Fibroblast of lung (primary cell): ENCODE data around the gene NUP58.

Source experiments
- EZH2 ChIP-seq: IDR thresholded peaks from 2 replicates; pipeline ENCODE4 v1.5.1; 2012; ENCODE audit warnings: low read length, control low read depth, mild to moderate bottlenecking; ENCODE audit errors: missing control alignments
- TF ChIP-seq, protein P1 (sequence below), 2 donors: IDR thresholded peaks in 1 of 2; conservative IDR thresholded peaks in 1 of 2; 1 replicate in 1 of 2; 2 replicates in 1 of 2; pipeline ENCODE4 v1.5.1; 2011 to 2012; ENCODE audit warnings: low read length in 2 of 2, control low read depth in 1 of 2, inconsistent platforms in 1 of 2, low read depth in 1 of 2, mild to moderate bottlenecking in 1 of 2

GRCh38 chr13:25301347-25302113, at the start of gene NUP58:
- TF ChIP-seq, protein P1, sequence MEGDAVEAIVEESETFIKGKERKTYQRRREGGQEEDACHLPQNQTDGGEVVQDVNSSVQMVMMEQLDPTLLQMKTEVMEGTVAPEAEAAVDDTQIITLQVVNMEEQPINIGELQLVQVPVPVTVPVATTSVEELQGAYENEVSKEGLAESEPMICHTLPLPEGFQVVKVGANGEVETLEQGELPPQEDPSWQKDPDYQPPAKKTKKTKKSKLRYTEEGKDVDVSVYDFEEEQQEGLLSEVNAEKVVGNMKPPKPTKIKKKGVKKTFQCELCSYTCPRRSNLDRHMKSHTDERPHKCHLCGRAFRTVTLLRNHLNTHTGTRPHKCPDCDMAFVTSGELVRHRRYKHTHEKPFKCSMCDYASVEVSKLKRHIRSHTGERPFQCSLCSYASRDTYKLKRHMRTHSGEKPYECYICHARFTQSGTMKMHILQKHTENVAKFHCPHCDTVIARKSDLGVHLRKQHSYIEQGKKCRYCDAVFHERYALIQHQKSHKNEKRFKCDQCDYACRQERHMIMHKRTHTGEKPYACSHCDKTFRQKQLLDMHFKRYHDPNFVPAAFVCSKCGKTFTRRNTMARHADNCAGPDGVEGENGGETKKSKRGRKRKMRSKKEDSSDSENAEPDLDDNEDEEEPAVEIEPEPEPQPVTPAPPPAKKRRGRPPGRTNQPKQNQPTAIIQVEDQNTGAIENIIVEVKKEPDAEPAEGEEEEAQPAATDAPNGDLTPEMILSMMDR (conservative IDR thresholded peaks at IDR 0.05 in 1 of 2, IDR thresholded peaks at IDR 0.05 in 1 of 2; ENCODE audit: low read depth in 1 of 2, low read length in 2 of 2), result no peak
- no peak for TF ChIP-seq EZH2
